Activated naive CD8-positive, alpha-beta T cell treated with anti-CD3 and anti-CD28 coated beads for 36 hours (primary cell): ENCODE data around the gene PMM1. TPM values are rescaled to one million over a fixed set of nuclear protein-coding genes. Genes with fewer than 3 reads are reported as not detected.

Experiments used
- DNase-seq: peaks from one replicate; pipeline ENCODE4 v3.0.0; 2021
- H3K27ac Mint-ChIP-seq: one replicate; pipeline ENCODE4 v1.8.0; 2022; ENCODE audit warnings: mild to moderate bottlenecking, moderate library complexity, mixed read lengths
- H3K27me3 Mint-ChIP-seq: one replicate; pipeline ENCODE4 v1.8.0; 2022; ENCODE audit warnings: mild to moderate bottlenecking, mixed read lengths
- H3K36me3 Mint-ChIP-seq: one replicate; pipeline ENCODE4 v1.8.0; 2021; ENCODE audit warnings: mild to moderate bottlenecking, mixed read lengths
- H3K4me1 Mint-ChIP-seq: one replicate; pipeline ENCODE4 v1.8.0; 2021; ENCODE audit warnings: mixed read lengths
- H3K4me3 Mint-ChIP-seq: one replicate; pipeline ENCODE4 v1.8.0; 2022; ENCODE audit warnings: mild to moderate bottlenecking, moderate library complexity, mixed read lengths
- H3K9me3 Mint-ChIP-seq: one replicate; pipeline ENCODE4 v1.8.0; 2022; ENCODE audit warnings: mixed read lengths
- total RNA-seq, 2 experiments: library from RNA; stranded (reverse); gene quantifications; one replicate each; pipeline ENCODE4 v1.2.3, GENCODE V29; 2021

The PMM1 gene
- total RNA-seq, 2 experiments from 2014 or later = 24.3 to 26.9 TPM

DNA sequence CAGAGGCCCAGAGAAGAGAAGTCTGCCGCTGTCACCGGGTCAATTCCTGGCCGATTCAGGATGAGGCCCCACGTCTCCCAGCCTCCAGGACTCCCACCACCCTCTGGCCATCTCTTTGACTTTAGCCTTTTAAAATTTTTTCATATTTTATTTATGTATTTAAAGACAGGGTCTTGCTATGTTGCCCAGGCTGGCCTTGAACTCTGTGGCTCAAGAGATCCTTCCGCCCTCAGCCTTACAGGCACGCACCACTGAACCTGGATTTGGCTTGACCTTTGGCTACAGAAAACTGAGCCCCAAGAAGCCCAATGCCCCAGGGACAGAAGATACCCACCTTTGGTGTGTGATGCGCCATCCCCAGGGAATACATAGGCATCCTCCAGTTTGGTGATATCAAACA, 49.3 kb downstream of the PMM1 start:
- no peak for DNase-seq
- H3K36me3 Mint-ChIP-seq = peaks cover 24% of the 10 kb centered on the region
- no peaks in the 10 kb centered on the region for H3K27me3 Mint-ChIP-seq
- no peak overlapping the region for H3K4me3 Mint-ChIP-seq
- H3K27ac Mint-ChIP-seq = no peak overlapping the region
- peaks cover 46% of the 10 kb centered on the region for H3K4me1 Mint-ChIP-seq
- H3K9me3 Mint-ChIP-seq = no peaks in the 10 kb centered on the region

DNA sequence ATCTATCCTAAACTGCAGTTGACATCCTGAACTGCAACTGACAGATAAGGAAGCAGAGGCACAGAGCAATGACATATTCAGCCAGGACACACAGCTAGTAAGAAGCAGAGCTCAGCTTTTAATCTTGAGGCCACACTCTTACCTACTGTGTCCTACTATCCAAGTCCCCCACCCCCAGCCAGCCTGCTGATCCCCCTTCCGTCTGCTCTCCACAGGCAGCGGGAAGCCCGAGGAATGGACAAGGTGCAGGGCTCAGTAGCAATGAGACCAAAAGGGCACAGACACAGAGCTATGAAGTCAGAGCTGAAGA, 49.7 kb downstream of the PMM1 start:
- H3K27me3 Mint-ChIP-seq = no peaks in the 10 kb centered on the region
- H3K36me3 Mint-ChIP-seq = peaks cover 28% of the 10 kb centered on the region
- no peak for DNase-seq
- peaks cover 45% of the 10 kb centered on the region for H3K4me1 Mint-ChIP-seq
- H3K9me3 Mint-ChIP-seq = no peaks in the 10 kb centered on the region
- no peak overlapping the region for H3K4me3 Mint-ChIP-seq
- H3K27ac Mint-ChIP-seq = no peak overlapping the region

DNA sequence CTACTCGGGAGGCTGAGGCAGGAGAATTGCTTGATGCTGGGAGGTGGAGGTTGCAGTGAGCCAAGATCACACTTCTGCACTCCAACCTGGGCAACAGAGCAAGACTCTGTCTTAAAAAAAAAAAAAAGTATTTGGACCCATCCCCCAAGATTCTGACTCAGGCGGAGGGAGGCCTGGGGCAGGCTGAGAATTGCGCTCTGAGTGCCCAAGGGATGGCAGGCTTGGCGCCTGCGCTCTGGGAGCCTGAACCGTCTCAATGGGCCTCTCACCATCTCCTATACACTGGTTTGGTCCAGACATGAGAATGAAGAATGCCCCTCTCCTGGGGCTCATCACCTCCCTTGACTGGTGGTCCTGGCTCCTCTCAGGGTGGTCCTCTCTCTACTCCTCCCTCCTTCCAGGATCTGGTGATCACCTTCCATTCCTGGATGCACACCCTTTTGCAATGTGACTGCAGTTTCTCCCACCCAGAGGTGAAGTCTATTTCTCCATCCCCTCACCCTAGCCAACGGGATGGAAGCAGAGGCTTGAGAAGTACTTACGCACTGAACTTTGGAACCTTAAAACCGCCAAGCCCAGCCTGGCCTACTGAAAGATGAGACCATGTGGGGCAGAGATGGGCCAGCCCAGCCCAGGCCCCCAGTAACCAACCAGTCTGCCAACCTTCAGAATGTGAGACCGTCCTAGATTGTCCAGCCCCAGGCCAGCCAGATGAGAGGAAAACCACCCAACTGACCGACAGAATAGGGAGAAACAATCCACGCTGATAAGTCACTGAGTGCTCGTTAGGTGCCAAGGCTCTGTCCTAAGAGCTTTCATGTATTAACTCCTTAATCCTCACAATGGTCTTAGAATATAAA, 50.3 kb downstream of the PMM1 start:
- Mint-ChIP-seq H3K9me3 (no peaks in the 10 kb centered on the region), H3K4me3 (no peak overlapping the region), H3K4me1 (peaks cover 39% of the 10 kb centered on the region), H3K27ac (no peak overlapping the region), H3K27me3 (no peaks in the 10 kb centered on the region), H3K36me3 (peaks cover 28% of the 10 kb centered on the region)
- no peak for DNase-seq

DNA sequence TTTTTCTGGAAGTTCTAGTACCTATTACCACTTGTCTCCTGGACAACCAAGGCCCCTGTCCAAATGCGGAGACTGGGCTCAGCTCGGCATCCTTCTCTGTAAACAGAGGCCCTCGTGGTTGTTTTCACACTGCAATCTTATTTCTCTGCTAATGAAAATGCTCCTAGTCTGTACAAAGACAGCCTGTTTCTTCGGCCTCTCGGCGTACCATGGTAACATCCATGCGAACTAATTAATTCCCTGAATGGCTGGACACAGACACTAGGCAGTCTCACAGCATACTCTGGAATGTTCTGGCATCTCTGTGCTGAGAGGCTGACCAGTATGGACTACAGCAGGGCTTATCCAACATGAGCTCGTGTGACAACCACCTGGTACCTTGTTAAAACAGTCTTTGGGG, 51.1 kb downstream of the PMM1 start:
- H3K4me1 Mint-ChIP-seq = peaks cover 39% of the 10 kb centered on the region
- H3K27ac Mint-ChIP-seq = no peak overlapping the region
- H3K4me3 Mint-ChIP-seq = no peak overlapping the region
- no peak for DNase-seq
- H3K27me3 Mint-ChIP-seq = no peaks in the 10 kb centered on the region
- H3K36me3 Mint-ChIP-seq = peaks cover 25% of the 10 kb centered on the region
- no peaks in the 10 kb centered on the region for H3K9me3 Mint-ChIP-seq

DNA sequence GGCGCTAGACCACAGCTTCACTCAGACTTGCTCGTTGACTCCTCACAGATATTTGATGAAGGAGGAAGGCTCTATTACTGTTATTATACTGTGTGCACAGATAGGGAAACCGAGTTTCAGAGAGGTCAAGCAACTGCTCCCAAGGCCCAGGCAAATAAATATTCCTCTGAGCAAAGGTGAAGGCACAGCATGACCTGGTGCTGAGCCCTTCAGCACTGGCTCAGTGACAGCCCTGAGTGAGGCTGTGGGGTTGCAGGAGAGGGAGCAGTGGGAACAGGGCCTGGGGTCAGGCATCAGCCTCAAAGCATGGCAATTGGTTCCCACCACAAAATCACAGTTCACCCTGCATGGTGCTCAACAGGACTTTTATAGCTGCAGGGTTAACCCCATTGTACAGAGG, 52.4 kb downstream of the PMM1 start:
- Mint-ChIP-seq H3K9me3 (no peaks in the 10 kb centered on the region), H3K27ac (no peak overlapping the region), H3K36me3 (peaks cover 16% of the 10 kb centered on the region), H3K4me3 (no peak overlapping the region), H3K4me1 (peaks cover 28% of the 10 kb centered on the region), H3K27me3 (no peaks in the 10 kb centered on the region)
- no peak for DNase-seq

DNA sequence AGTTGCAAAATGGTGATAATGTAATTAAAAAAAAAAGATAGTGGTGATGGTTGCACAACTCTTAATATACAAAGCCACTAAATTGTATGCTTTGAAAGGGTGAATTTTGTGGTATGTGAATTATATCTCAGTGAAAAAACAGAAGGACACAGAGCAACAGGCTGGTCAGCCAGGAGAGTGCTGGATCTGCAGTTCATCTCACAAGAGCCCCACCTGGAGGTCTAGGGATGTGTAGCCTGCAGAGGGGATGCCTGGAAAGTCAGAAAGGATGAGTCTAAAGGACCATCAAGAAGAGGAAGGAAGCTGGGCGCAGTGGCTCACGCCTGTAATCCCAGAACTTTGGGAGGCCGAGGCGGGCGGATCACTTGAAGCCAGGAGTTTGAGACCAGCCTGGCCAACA, 54.4 kb downstream of the PMM1 start:
- Mint-ChIP-seq H3K36me3 (peaks cover 14% of the 10 kb centered on the region), H3K4me3 (no peak overlapping the region), H3K27ac (peak overlapping the region; percentile 58), H3K9me3 (no peaks in the 10 kb centered on the region), H3K4me1 (peaks cover 11% of the 10 kb centered on the region), H3K27me3 (no peaks in the 10 kb centered on the region)
- no peak for DNase-seq

DNA sequence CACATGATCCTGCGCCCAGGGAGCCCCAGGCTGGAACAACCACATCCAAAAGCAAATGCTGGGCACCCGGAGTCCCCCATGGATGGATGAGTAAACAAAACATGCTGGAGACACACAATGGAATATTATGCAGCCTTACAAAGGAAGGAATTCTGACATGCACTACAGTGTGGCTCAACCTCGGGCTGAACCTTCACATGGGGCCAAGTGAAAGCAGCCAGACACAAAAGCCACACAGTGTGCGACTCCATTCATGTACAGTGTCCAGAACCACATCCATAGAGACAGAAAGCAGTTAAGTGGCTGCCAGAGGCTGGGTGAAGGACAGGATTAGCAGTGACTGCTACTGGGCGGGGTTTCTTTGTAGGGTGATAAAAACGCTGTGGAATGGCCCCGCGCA, 55.4 kb downstream of the PMM1 start:
- Mint-ChIP-seq H3K4me3 (no peak overlapping the region), H3K4me1 (peaks cover 5% of the 10 kb centered on the region), H3K36me3 (peaks cover 11% of the 10 kb centered on the region), H3K9me3 (no peaks in the 10 kb centered on the region), H3K27me3 (no peaks in the 10 kb centered on the region), H3K27ac (no peak overlapping the region)
- no peak for DNase-seq

DNA sequence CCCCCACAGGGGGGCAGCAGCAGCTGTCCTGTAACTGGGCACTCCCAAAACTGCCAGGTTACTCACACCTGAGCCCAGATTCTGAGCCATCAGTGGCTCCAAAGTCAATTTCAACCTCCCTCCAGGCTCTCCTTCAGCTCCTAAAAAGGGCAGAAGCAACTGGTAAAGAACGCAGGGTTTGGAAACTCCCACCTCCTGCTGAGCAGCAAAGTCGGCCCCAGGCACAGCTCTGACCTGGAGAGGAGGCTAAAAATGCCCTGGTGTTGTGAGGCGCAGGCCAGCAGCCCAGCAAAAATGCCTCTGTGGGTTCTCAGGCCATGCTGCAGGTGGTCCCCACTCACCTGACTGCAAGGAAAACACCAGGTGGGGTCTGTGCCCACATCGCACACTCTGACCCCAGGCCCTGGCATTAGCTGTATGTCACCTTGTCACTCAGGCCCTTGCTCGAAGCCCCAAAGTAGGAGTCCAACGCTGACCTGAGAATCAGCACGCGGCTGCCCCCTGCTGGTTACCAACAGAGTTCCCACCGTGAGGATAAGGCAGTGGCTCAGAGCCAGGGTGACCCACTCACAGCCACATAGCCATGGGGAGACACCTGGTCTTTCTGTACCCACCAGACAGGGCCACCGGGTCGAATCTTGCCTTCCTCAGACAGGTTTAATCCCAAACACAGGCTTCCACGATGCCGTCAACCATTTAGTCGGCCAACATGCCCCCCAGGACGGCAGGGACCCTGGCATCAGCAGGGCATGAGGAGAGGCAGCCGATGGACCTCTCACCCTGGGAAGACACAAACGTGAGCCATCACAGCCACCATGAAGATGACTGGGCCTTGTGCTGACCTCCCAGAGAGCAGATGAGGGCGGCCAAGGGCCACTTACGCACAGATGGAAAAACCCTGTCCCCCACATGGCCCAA, 56.5 kb downstream of the PMM1 start:
- H3K4me3 Mint-ChIP-seq = no peak overlapping the region
- peaks cover 8% of the 10 kb centered on the region for H3K4me1 Mint-ChIP-seq
- peaks cover 19% of the 10 kb centered on the region for H3K36me3 Mint-ChIP-seq
- peak; percentile 65 for DNase-seq
- peak overlapping the region; percentile 51 for H3K27ac Mint-ChIP-seq
- H3K27me3 Mint-ChIP-seq = no peaks in the 10 kb centered on the region
- H3K9me3 Mint-ChIP-seq = no peaks in the 10 kb centered on the region

DNA sequence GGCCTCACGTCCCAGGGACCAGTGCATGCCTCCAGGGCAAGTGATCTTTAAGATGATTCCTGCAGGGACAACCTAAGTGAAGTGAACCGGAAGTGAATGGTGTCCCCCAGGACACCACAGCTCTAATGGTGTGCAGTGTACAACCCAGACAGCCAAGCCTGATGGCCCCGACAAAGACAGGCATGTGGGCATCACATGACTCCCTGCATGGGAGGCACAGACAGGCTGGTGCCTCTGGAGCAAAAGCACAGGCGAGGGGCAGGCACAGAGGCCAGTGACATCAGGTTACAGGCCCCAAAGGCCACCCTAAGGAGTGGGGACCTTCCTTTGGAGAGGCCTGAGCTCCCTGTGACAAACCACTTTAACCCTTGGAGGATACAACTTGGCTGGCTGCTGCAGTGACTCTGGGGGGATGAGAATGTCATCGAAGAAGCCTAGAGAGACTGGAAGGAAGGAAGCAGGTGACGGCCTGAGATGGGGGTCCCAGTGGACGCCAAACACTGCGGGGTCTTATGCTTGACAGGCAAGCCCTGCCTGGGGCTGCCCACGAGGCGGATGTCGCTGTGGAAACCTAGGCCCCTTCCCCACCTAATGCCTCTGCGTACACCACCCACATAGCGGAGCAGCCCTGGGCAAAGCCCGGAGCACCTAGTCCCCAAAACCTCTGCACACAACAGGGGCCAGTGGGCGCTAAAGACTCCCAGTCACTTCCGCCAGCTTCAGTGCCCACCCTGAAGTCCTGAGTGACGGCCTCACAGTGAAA, 57.7 kb downstream of the PMM1 start:
- Mint-ChIP-seq H3K4me1 (peaks cover 6% of the 10 kb centered on the region), H3K27ac (no peak overlapping the region), H3K36me3 (peaks cover 17% of the 10 kb centered on the region), H3K27me3 (no peaks in the 10 kb centered on the region), H3K4me3 (no peak overlapping the region), H3K9me3 (no peaks in the 10 kb centered on the region)
- no peak for DNase-seq

DNA sequence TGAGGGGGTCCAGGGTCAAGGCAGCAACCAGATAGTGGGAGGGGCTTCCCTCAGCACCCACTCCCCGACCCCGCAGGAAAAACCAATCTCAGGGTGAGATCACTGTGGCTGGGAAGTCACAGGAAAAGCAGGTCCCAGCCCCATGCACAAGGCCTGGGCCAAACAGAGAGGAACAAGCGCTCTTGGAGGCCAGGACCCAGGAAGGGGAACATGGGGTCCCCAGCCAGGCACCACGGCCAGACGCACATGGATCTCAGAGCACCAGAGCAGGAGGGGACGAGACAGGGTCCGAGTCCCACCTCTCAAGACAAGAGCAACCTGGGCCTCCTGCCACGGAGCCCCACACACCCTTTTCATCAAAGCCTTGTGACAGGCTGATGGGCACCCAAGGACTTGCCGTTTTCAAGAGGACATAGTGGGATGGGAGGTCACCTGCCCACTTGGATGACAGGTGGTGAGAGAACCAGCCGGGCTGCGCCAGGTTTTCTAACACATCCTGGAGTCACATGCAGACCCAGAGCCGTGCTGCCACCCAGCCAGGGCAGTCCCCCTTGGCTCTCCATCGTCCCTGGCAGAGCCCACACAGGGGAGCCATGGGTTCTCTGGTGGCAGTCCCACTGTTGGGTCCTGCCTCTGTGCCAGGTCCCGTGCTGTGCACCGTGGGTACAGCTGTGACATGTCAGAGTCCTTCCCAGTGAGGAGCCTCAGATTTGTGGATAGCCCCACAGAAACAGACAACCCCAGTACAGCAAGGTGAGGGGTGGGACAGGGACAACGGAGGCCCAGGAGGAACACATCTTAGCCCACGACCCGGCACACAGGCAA, 58.5 kb downstream of the PMM1 start:
- peaks cover 17% of the 10 kb centered on the region for H3K36me3 Mint-ChIP-seq
- H3K9me3 Mint-ChIP-seq = no peaks in the 10 kb centered on the region
- peak overlapping the region; percentile 42 for H3K27ac Mint-ChIP-seq
- no peaks in the 10 kb centered on the region for H3K27me3 Mint-ChIP-seq
- no peak for DNase-seq
- peaks cover 8% of the 10 kb centered on the region for H3K4me1 Mint-ChIP-seq
- no peak overlapping the region for H3K4me3 Mint-ChIP-seq

DNA sequence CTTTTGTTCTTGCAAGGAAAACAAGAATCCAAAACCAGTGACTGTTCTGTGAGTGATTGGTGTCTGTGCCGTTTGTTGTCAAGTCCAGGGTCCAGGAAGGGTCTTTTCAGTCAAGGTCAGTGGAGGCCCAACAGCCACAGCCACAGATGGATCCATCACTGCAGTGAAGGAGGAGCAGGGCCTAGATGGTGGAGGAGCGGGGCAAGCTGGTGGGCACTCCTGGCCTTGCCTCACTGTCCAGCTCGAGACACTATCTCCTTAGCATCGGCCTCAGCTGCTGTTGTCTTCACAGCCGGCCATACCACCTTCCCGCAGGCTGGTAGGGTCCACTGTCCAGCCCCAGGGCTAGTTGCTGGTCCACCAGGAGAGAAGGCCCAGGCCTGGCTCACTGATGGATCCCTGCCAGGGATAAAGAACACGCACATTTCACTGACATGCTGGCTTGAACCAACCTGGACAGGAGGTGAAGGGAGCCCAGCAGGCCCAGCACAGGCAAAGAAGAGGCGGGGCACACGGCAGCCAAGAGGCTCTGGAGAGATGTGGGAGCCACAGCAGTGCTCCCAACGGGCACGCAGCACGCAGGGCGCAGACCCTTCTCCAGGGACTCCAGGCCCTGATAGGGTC, 60.6 kb downstream of the PMM1 start:
- Mint-ChIP-seq H3K36me3 (peaks cover 13% of the 10 kb centered on the region), H3K4me1 (peaks cover 11% of the 10 kb centered on the region), H3K4me3 (no peak overlapping the region), H3K27ac (peak overlapping the region; percentile 21), H3K9me3 (no peaks in the 10 kb centered on the region), H3K27me3 (no peaks in the 10 kb centered on the region)
- DNase-seq = no peak

DNA sequence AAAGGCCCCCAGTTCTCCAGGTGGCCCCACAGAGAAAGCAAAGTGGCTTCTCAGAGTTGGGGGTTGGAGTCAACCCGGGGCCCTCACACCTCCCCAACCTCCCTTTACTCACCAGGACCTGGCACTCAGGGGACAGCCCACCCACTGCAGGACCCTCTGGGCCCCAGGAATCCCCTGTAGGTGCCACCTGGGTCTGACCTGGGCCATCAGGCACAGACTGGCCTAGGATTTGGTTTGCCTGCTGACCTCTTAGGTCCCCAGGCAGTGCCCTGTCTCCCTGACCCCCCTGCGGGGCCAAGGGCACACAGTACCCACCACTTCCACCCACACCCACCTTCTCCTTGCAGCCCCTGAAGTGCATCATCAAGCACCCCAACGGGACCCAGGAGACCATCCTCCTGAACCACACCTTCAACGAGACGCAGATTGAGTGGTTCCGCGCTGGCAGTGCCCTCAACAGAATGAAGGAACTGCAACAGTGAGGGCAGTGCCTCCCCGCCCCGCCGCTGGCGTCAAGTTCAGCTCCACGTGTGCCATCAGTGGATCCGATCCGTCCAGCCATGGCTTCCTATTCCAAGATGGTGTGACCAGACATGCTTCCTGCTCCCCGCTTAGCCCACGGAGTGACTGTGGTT, 61.4 kb downstream of the PMM1 start:
- Mint-ChIP-seq H3K27me3 (no peaks in the 10 kb centered on the region), H3K27ac (peak overlapping the region; percentile 21), H3K4me1 (peaks cover 12% of the 10 kb centered on the region), H3K4me3 (no peak overlapping the region), H3K36me3 (peaks cover 13% of the 10 kb centered on the region), H3K9me3 (no peaks in the 10 kb centered on the region)
- no peak for DNase-seq
